ENCODE data around the gene RCCD1.

The RCCD1 gene

DNA sequence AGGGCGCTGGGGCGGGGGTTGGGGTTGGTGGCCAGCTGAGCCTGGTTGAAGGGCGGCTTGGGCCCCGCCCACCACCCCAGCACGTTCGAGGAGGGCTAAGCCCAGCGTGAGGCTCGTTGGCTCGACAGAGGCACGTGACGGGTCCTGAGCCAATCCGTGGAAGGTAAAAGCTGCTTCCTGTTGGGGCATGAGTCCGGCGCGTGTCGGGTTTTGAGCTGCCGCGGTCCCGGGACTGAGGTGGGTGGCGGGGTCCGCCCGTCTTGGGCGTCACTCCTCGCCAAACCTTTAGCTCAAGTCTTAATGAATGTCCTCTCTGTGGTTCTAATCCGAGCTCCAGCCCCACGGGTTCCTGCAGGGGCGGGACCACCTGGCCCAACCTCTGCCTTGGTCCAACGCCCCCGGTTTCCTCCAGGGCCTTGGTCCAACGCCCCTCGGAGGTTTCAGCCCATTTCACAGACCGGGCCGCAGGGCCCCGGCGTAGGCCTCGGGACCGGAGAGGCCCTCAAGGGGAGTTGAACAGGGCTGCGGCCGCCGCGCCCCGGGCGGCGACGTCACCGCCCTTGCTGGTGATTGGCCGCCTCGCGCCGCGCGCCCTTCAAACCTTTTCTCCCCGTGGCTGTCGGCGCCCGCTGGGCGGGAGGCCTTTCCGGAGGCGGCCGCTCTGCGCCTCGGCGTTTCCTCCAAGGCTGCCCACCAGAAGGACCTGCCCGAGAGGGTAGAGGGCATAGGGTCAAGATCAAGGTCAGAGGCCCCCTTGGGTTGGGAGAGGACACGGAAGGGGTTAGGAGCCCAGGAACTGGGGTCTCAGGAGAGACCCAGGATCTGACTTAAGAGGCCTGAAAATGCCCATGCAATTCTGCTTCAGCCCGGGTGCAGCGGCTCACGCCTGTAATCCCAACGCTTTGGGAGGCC is at the start of gene RCCD1:
Gene RCCD1 (plus strand): TSS at position 173 of the 912 bp plus-strand sequence. CDS start 1,851 bp downstream, outside the sequence.
- Histone ChIP-seq H3F3A (ENCODE audit: insufficient read depth, low read length) (no peaks in the 10 kb centered on the region), H3K27me3 (ENCODE audit: insufficient read depth, low read length) (no peaks in the 10 kb centered on the region), H3K27ac (ENCODE audit: low read depth, low read length, poor library complexity, severe bottlenecking) (peak within 1 kb of the TSS; percentile 98), H3K4me3 (ENCODE audit: low read depth, low read length, poor library complexity, severe bottlenecking) (peak within 1 kb of the TSS; percentile 66), H3K4me2 (ENCODE audit: low read length) (peak within 1 kb of the TSS; percentile 96), H3K36me3 (ENCODE audit: insufficient read depth, low read length) (peaks cover 39% of the 10 kb centered on the region), H3K9me3 (ENCODE audit: low read length) (no peaks in the 10 kb centered on the region), H3K9me2 (ENCODE audit: low read depth, low read length) (no peaks in the 10 kb centered on the region), H3K79me2 (ENCODE audit: insufficient read depth, low read length) (no peaks in the 10 kb centered on the region), H4K20me1 (ENCODE audit: insufficient read depth, low read length) (no peaks in the 10 kb centered on the region), H3K4me1 (ENCODE audit: insufficient read depth, low read length, severe bottlenecking) (peaks cover 24% of the 10 kb centered on the region), H3K9ac (ENCODE audit: low read length) (peak within 1 kb of the TSS; percentile 94), H2AFZ (ENCODE audit: low read length) (no peak within 1 kb of the TSS)
- TF ChIP-seq EZH2 (IDR thresholded peaks at IDR 0.05; ENCODE audit: borderline replicate concordance, low read length) (no peak), CTCF (IDR thresholded peaks at IDR 0.05; ENCODE audit: low read length) (no peak)

GRCh38 chr15:90905306-90906180 is 49.1 kb upstream of the RCCD1 start:
- Histone ChIP-seq H3K4me2 (ENCODE audit: low read length) (no peak overlapping the region), H3K9me3 (ENCODE audit: low read length) (no peaks in the 10 kb centered on the region), H3F3A (ENCODE audit: insufficient read depth, low read length) (peaks cover 4% of the 10 kb centered on the region; the same call in 1 of the 2 replicates), H3K4me3 (ENCODE audit: low read depth, low read length, poor library complexity, severe bottlenecking) (no peak overlapping the region), H3K4me1 (ENCODE audit: insufficient read depth, low read length, severe bottlenecking) (peaks cover 18% of the 10 kb centered on the region), H2AFZ (ENCODE audit: low read length) (no peak overlapping the region), H3K27ac (ENCODE audit: low read depth, low read length, poor library complexity, severe bottlenecking) (no peak overlapping the region), H3K9me2 (ENCODE audit: low read depth, low read length) (no peaks in the 10 kb centered on the region), H3K79me2 (ENCODE audit: insufficient read depth, low read length) (no peaks in the 10 kb centered on the region), H3K27me3 (ENCODE audit: insufficient read depth, low read length) (no peaks in the 10 kb centered on the region), H4K20me1 (ENCODE audit: insufficient read depth, low read length) (no peaks in the 10 kb centered on the region), H3K9ac (ENCODE audit: low read length) (no peak overlapping the region), H3K36me3 (ENCODE audit: insufficient read depth, low read length) (peaks cover 35% of the 10 kb centered on the region)
- TF ChIP-seq CTCF (IDR thresholded peaks at IDR 0.05; ENCODE audit: low read length) (no peak), EZH2 (IDR thresholded peaks at IDR 0.05; ENCODE audit: borderline replicate concordance, low read length) (no peak)

DNA sequence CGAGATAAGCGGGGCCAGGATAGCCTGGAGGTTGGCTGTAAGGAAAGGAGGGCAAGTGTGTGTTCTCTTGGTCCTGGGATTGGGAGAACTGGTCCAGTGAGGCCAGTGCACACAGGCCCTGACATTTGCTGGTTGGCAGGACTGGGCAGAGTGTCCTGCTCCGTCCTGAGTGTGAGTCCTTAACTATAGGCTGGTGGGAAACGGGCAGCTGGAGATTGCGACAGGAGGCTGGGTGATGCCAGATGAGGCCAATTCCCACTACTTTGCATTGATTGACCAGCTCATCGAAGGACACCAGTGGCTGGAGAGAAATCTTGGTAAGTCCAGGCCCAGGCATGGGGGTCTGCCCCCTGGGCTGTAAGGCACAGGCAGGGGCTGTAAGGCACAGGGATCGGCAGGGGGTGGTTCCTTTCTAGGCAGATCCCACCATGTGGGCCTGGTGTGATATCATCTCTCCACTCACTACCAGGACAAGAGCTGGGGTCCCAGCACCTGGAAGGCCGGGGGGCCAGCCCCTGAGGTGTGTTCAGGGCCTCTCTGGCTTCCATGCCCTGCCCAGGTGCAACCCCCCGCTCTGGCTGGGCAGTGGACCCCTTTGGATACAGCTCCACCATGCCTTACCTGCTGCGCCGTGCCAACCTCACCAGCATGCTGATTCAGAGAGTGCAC is 48.4 kb upstream of the RCCD1 start:
- H3K9ac ChIP-seq (ENCODE audit: low read length), result no peak overlapping the region
- H3K36me3 ChIP-seq (ENCODE audit: insufficient read depth, low read length), result peaks cover 42% of the 10 kb centered on the region
- H3K4me2 ChIP-seq (ENCODE audit: low read length), result no peak overlapping the region
- H3K27me3 ChIP-seq (ENCODE audit: insufficient read depth, low read length), result no peaks in the 10 kb centered on the region
- no peaks in the 10 kb centered on the region for H4K20me1 ChIP-seq (ENCODE audit: insufficient read depth, low read length)
- peaks cover 18% of the 10 kb centered on the region for H3K4me1 ChIP-seq (ENCODE audit: insufficient read depth, low read length, severe bottlenecking)
- peaks cover 4% of the 10 kb centered on the region; the same call in 1 of the 2 replicates for H3F3A ChIP-seq (ENCODE audit: insufficient read depth, low read length)
- no peaks in the 10 kb centered on the region for H3K9me2 ChIP-seq (ENCODE audit: low read depth, low read length)
- H3K4me3 ChIP-seq (ENCODE audit: low read depth, low read length, poor library complexity, severe bottlenecking), result no peak overlapping the region
- no peaks in the 10 kb centered on the region for H3K9me3 ChIP-seq (ENCODE audit: low read length)
- TF ChIP-seq CTCF (IDR thresholded peaks at IDR 0.05; ENCODE audit: low read length) (no peak), EZH2 (IDR thresholded peaks at IDR 0.05; ENCODE audit: borderline replicate concordance, low read length) (no peak)
- no peaks in the 10 kb centered on the region for H3K79me2 ChIP-seq (ENCODE audit: insufficient read depth, low read length)
- H3K27ac ChIP-seq (ENCODE audit: low read depth, low read length, poor library complexity, severe bottlenecking), result no peak overlapping the region
- no peak overlapping the region for H2AFZ ChIP-seq (ENCODE audit: low read length)
